ENCODE measurements around the gene RUNDC3A. TPM values are rescaled to one million over a fixed set of nuclear protein-coding genes. Genes with fewer than 3 reads are reported as not detected.

The RUNDC3A gene
- total and polyA plus RNA-seq, 2 of the 13 experiments (the other 11 are each of a cell fraction or from before 2014, with no cell fraction given): 0.25 TPM; not detected in 1

- no peak for FAIRE-seq
- 38% methylated on average over 12 of the region's 17 CpGs for WGBS (ENCODE audit: low lambda C conversion rate)
Measured at GRCh38 chr17:44258811-44259351, 49.5 kb upstream of the RUNDC3A start.

More at GRCh38 chr17:44258811-44259351, 49.5 kb upstream of the RUNDC3A start:
- Histone ChIP-seq H3K27ac (ENCODE audit: extremely low read length, insufficient read depth, low read length) (no peak overlapping the region), H3K9ac (ENCODE audit: insufficient read depth, low read depth, low read length) (no peak overlapping the region), H3K4me3 (replicated peaks in 1 of 3; ENCODE audit: insufficient read depth in 1 of 3, low read depth in 2 of 3, low read length in 3 of 3) (no peak overlapping the region), H4K20me1 (ENCODE audit: insufficient read depth, low read length) (no peaks in the 10 kb centered on the region), H2AFZ (ENCODE audit: low read length) (no peak overlapping the region), H3K4me2 (ENCODE audit: low read depth, low read length) (no peak overlapping the region), H3K79me2 (ENCODE audit: insufficient read depth, low read length) (no peaks in the 10 kb centered on the region), H3K36me3 (replicated peaks in 1 of 2; ENCODE audit: control insufficient read depth in 1 of 2, insufficient read depth in 2 of 2, low read length in 2 of 2) (no peaks in the 10 kb centered on the region), H3K4me1 (ENCODE audit: insufficient read depth, low read length) (no peaks in the 10 kb centered on the region), H3K27me3 (ENCODE audit: control insufficient read depth in 1 of 2, insufficient read depth in 2 of 2, low read length in 2 of 2) (peaks cover 32 to 90% of the 10 kb centered on the region in 2 experiments), H3K9me3 (ENCODE audit: low read length) (no peaks in the 10 kb centered on the region)
- POLR2A ChIA-PET: interaction anchor here (1.1 to 1.3 kb wide), 2 partner anchors 12 to 21 kb away, joined by 3 to 4 read pairs; no protein-coding TSS in a partner anchor
- intact Hi-C loops (cut with micrococcal nuclease; ENCODE audit: unreplicated experiment): no loop called here
- CTCF ChIA-PET (ENCODE audit: low intra/inter-chr PET ratio, low total read pairs): no interaction called here
- ATAC-seq: peak; percentile 57
- no peak for TF ChIP-seq ZNF597 (CRISPR knock-in tag; IDR thresholded peaks at IDR 0.05)
- TF ChIP-seq CTCF (CRISPR knock-in tag; IDR thresholded peaks at IDR 0.05): peak; percentile 40
- TF ChIP-seq ZFX (CRISPR knock-in tag; IDR thresholded peaks at IDR 0.05; ENCODE audit: low read depth): peak; percentile 12; the same call in 1 of the 2 replicates
- in situ Hi-C loops (cut with HindIII; ENCODE audit: extremely low pct_ligation_motif_present, low pct_unique_long_range_greater_than_20kb): no loop called here
- no peak for DNase-seq (ENCODE audit: low spot score)
- no TSS peak for BruUV-seq (replicated peaks)
